ENCODE measurements around the gene CHD5. TPM values are rescaled to one million over a fixed set of nuclear protein-coding genes. Genes with fewer than 3 reads are reported as not detected.
A peak's percentile ranks its signal among the peaks of the same experiment; 100 is the strongest.

Gene CHD5
- total RNA-seq, 4 donors from 2014 or later: 0.19 to 0.24 (median 0.19) TPM; not detected in 1

DNA sequence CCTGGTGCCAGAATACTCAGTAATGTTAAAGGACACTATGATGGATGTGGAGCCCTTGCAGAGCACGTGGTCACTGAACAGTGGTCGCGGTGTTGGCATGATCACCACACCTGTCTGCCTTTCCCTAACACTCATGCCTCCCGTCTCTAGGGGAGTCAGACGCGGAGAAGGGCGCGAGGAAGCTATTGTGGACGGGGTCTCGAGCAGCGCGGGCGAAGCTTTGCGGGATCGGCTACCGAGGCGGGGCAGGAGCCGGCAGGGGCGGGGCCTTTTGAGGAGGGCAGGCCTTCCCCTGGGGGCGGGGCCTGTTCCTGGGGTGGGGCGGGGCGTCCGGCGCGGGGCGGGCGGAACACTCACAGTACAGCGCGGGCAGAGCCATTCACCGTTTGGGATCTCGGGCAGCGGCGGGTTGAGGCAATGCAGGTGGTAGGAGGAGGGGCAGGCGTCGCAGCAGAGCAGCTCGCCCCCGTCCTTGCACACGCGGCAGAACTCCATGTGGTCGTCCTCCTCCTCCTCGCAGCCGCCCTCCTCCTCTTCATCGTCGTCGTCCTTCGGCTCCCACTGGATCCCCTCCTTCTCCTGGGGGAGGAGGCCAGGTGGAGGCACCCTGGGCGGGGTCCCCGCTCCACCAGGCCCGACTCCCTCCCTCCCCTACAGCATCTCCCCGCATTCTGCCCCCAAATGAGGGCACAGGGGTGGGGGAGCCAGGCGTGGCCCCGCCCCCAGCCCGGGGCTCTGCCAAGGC is 31.5 kb downstream of the CHD5 start:
- DNase-seq (ENCODE audit: low spot score) (peak; percentile 32), ATAC-seq (ENCODE audit: low FRiP score) (peak; percentile 42)
- TF ChIP-seq, protein P1, sequence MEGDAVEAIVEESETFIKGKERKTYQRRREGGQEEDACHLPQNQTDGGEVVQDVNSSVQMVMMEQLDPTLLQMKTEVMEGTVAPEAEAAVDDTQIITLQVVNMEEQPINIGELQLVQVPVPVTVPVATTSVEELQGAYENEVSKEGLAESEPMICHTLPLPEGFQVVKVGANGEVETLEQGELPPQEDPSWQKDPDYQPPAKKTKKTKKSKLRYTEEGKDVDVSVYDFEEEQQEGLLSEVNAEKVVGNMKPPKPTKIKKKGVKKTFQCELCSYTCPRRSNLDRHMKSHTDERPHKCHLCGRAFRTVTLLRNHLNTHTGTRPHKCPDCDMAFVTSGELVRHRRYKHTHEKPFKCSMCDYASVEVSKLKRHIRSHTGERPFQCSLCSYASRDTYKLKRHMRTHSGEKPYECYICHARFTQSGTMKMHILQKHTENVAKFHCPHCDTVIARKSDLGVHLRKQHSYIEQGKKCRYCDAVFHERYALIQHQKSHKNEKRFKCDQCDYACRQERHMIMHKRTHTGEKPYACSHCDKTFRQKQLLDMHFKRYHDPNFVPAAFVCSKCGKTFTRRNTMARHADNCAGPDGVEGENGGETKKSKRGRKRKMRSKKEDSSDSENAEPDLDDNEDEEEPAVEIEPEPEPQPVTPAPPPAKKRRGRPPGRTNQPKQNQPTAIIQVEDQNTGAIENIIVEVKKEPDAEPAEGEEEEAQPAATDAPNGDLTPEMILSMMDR (IDR thresholded peaks at IDR 0.05): no peak

DNA sequence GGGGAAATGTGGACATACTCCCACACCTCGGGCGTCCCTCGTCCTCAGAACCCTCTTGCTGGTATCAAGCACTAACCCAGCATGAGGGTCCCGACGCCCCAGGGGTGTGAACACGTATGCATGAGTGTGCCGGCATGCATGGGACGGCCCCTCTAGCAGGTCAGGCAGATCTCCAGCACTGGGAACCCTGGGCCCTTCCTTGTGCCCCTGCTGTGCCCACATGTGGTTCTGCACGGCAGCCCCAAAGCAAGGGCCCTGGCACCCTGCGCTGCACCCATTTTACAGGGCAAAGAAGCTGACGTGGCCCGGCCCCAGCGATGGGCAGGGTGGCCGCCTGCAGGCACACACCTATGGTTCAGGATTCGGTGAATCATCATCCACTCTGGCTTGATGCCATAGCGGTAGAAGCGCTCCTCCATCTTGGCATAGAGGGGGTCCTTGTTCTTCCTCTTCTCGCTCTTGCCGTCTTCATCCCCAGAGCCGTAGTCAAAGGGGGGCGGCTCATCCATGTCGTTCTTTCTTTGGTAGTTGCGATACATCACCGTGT is 34.2 kb downstream of the CHD5 start:
- DNase-seq (ENCODE audit: low spot score): no peak
- ATAC-seq (ENCODE audit: low FRiP score): no peak
- TF ChIP-seq, protein P1 (IDR thresholded peaks at IDR 0.05): no peak

DNA sequence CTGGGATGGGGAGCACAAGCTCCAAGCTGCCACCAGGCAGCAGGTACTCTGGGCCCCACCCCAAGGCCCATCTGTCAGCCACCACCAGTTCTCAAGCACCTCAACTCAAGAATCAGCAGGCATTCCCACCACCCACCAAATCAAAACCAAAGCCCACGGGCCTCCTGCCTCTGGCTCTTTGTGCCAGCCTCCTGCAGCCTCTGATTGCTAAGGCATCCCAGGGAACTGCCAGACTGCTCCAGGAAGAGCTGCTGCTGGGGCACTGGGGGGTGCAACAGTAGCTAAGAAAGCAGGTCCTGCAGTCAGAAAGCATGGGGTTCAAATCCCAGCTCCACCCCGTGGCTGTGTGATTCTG is 34.7 kb downstream of the CHD5 start:
- TF ChIP-seq, protein P1 (IDR thresholded peaks at IDR 0.05): no peak
- ATAC-seq (ENCODE audit: low FRiP score): no peak
- DNase-seq (ENCODE audit: low spot score): no peak

DNA sequence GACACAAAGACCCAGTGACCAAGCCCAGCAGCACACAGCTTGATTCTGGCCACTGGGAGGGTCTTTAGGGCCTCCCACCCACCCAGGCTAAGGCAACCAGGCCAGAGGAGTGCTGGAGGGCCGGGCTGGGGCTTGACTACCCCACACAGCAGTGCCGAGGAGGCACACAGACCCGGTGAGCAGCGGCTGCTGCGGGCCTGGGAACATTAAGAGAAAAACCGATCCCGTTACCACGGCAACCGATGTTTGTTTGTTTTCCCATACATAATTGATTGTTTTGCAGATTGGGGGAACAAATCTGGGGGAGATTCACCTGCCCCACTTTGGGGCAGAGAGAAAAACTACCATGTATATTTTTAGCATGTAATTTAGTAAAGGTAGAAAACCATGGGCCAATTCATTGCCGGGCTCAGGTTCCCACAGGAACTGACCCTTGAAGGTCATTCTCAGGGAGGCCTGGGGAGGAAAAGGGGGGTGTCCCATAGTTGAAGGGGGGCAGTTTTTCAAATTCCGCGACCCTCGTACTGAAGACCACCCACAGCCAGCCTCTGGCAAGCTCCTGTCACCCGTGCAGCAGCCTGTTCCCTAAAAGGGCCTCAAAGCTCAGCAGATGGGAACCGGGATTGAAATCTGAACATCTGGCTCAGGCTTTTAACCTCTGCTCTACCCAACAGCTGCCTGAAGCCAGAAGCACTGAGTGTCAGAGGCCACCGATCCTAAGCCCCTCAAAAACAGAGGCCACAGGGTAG is 35.3 kb downstream of the CHD5 start:
- ATAC-seq (ENCODE audit: low FRiP score) (no peak), DNase-seq (ENCODE audit: low spot score) (no peak)
- TF ChIP-seq, protein P1 (IDR thresholded peaks at IDR 0.05): no peak

DNA sequence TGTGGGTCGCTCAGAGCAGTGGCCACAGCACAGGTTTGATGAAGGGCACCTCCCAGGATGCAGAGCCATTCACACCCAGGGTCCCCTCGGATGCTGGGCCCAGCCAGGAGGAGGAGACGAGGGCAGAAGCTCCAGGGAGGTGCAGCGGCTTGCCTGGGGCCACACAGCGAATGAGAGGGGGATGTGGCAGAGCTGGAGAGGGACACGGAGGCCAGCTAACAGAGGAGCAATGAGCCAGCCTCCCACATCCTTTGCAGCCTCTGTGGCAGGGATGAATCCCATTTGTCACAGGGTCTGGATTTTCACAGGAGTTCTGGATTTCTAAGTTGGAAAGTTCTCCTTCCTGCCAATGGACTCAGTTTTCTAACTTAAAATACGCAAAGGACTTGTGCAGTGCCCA is 35.9 kb downstream of the CHD5 start:
- DNase-seq (ENCODE audit: low spot score) (no peak), ATAC-seq (ENCODE audit: low FRiP score) (no peak)
- TF ChIP-seq, protein P1 (IDR thresholded peaks at IDR 0.05): no peak

DNA sequence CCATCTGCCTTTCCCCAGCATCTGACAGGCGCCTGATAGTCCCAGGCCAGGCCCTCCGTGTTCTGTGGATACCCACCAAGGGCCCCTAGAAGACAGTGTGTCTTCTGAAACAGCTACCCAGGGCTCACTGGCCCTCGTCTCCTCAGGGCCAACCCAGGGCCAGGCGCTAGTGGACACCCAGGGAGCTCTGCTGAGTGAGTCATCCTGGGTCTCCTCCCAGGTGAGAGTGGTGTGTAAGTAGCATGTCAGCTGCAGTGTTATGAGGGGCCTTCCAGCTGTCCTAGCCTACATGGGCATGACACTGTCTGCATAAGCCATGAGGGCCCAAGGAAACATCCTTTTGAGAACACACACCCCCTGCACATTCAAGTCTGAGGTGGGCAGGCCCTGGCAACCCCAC is 36.7 kb downstream of the CHD5 start:
- no peak for ATAC-seq (ENCODE audit: low FRiP score)
- DNase-seq (ENCODE audit: low spot score): no peak
- TF ChIP-seq, protein P1 (IDR thresholded peaks at IDR 0.05): no peak
